ENCODE data around the gene PTPRN2. TPM values are rescaled to one million over a fixed set of nuclear protein-coding genes. Genes with fewer than 3 reads are reported as not detected.

Gene PTPRN2
- total and polyA plus RNA-seq, 2 donors (not counting 1 experiment from before 2014, with no cell fraction given) = 0.54 to 1.2 TPM

DNA sequence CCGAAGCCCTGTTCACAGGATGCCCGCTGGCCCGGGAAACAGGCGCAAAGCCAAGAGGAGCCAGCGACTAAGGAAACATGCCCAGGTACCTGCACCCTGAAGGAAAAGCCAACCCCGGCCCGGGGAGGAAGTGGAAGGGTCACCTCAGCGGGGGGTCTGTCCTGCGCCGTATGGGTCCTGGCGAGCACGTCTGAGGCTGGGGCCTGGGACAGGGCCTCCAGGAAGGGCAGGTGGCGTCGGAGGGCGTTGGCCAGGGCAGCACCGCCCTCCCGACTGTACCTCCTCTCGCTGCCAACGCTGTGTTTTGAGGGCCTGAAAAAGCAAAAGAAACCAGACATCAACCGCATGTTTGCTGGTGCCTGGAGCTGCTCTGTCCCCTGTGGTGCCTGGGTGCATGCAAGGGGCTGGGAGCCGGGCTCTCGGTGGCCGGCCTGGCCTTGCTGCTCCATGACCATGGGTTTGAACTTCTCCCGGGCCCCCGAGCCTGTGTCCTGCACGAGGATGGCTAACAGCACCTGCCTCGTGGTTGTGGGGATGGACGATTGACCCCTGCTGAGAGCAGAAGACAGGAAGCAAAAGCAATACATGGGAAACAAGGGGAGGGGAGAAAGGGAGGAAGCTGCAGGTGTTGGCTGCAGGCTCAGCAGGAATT, 395.3 kb downstream of the PTPRN2 start:
- no peak overlapping the region for H3K4me2 ChIP-seq (ENCODE audit: extremely low read depth, insufficient read depth, low read length)
- H3K79me2 ChIP-seq (ENCODE audit: control insufficient read depth, insufficient read depth, low read length) = no peaks in the 10 kb centered on the region
- no peak overlapping the region for H2AFZ ChIP-seq (ENCODE audit: low read length)
- no peaks in the 10 kb centered on the region for H4K20me1 ChIP-seq (ENCODE audit: control insufficient read depth, extremely low read depth, insufficient read depth, low read length)
- no peaks in the 10 kb centered on the region for H3K27me3 ChIP-seq (ENCODE audit: control insufficient read depth, insufficient read depth, low read length)
- no peak overlapping the region for H3K27ac ChIP-seq (ENCODE audit: insufficient read depth, low read length)
- H3K9me3 ChIP-seq (ENCODE audit: control insufficient read depth, insufficient read depth, low read depth, low read length) = no peaks in the 10 kb centered on the region
- no peak for DNase-seq (ENCODE audit: low read depth in 2 of 2)
- no peak for TF ChIP-seq CTCF (conservative IDR thresholded peaks at IDR 0.05 in 1 of 2, IDR thresholded peaks at IDR 0.05 in 1 of 2; ENCODE audit: low read depth in 1 of 2, low read length in 2 of 2)
- no peak for TF ChIP-seq EZH2 (IDR thresholded peaks at IDR 0.05; ENCODE audit: low read length, missing control alignments)
- no peak overlapping the region for H3K9ac ChIP-seq (ENCODE audit: insufficient read depth, low read length)
- H3K4me1 ChIP-seq (ENCODE audit: control insufficient read depth, extremely low read depth, insufficient read depth, low read length) = no peaks in the 10 kb centered on the region
- no peak overlapping the region for H3K4me3 ChIP-seq (replicated peaks in 1 of 4; ENCODE audit: control extremely low read depth in 1 of 4, insufficient read depth in 1 of 4, low read depth in 3 of 4, low read length in 4 of 4)
- no peaks in the 10 kb centered on the region for H3K36me3 ChIP-seq (ENCODE audit: control insufficient read depth, insufficient read depth, low read length)

DNA sequence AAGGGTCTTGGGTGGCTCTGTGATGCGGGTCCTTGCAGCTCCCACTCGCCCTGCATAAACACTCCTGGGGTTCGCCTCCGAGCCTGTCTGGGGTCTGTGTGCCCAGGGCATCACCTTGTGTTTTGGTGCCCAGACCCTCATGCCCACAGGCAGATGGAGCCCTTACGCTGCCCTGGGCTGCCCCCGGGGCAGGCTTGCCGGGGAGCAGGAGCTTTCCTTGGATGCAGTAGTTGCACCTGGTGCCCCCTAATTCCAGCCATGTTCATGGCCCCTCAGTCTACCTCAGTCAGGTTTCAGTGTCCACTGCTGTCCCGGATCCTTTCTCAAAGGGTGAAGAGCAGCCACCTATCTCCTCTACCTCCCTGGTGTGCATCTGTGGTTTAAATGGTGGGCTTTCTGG, 396.0 kb downstream of the PTPRN2 start:
- Histone ChIP-seq H3K4me2 (ENCODE audit: extremely low read depth, insufficient read depth, low read length) (no peak overlapping the region), H2AFZ (ENCODE audit: low read length) (no peak overlapping the region), H3K9ac (ENCODE audit: insufficient read depth, low read length) (no peak overlapping the region), H3K79me2 (ENCODE audit: control insufficient read depth, insufficient read depth, low read length) (no peaks in the 10 kb centered on the region), H3K27me3 (ENCODE audit: control insufficient read depth, insufficient read depth, low read length) (no peaks in the 10 kb centered on the region), H3K36me3 (ENCODE audit: control insufficient read depth, insufficient read depth, low read length) (no peaks in the 10 kb centered on the region), H4K20me1 (ENCODE audit: control insufficient read depth, extremely low read depth, insufficient read depth, low read length) (no peaks in the 10 kb centered on the region), H3K4me1 (ENCODE audit: control insufficient read depth, extremely low read depth, insufficient read depth, low read length) (no peaks in the 10 kb centered on the region), H3K4me3 (replicated peaks in 1 of 4; ENCODE audit: control extremely low read depth in 1 of 4, insufficient read depth in 1 of 4, low read depth in 3 of 4, low read length in 4 of 4) (no peak overlapping the region), H3K9me3 (ENCODE audit: control insufficient read depth, insufficient read depth, low read depth, low read length) (no peaks in the 10 kb centered on the region), H3K27ac (ENCODE audit: insufficient read depth, low read length) (no peak overlapping the region)
- DNase-seq (ENCODE audit: low read depth in 2 of 2) = no peak
- TF ChIP-seq EZH2 (IDR thresholded peaks at IDR 0.05; ENCODE audit: low read length, missing control alignments) (no peak), CTCF (conservative IDR thresholded peaks at IDR 0.05 in 1 of 2, IDR thresholded peaks at IDR 0.05 in 1 of 2; ENCODE audit: low read depth in 1 of 2, low read length in 2 of 2) (no peak)

DNA sequence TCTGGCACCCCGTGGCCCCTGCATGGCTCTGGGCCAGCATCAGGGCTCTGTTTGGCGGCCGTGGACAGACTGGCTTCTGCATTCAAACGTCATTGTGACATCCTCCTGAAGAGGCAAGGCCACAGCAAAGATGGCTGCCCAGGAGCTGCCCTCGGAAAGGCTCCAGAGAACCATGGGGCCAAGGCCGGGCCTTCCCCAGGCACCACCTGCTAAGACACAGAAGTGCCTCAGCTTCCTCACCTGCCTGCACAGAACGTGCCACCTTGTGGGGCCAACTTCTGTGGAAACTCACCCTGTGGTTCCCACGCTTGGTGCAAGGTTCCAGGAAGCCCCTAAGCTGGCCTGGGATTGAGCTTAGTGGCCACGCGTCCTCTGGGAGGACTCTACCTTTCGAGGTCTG, 396.9 kb downstream of the PTPRN2 start:
- no peak for DNase-seq (ENCODE audit: low read depth in 2 of 2)
- no peaks in the 10 kb centered on the region for H3K27me3 ChIP-seq (ENCODE audit: control insufficient read depth, insufficient read depth, low read length)
- H4K20me1 ChIP-seq (ENCODE audit: control insufficient read depth, extremely low read depth, insufficient read depth, low read length) = no peaks in the 10 kb centered on the region
- H3K79me2 ChIP-seq (ENCODE audit: control insufficient read depth, insufficient read depth, low read length) = no peaks in the 10 kb centered on the region
- H3K27ac ChIP-seq (ENCODE audit: insufficient read depth, low read length) = no peak overlapping the region
- H3K4me1 ChIP-seq (ENCODE audit: control insufficient read depth, extremely low read depth, insufficient read depth, low read length) = no peaks in the 10 kb centered on the region
- TF ChIP-seq CTCF (conservative IDR thresholded peaks at IDR 0.05 in 1 of 2, IDR thresholded peaks at IDR 0.05 in 1 of 2; ENCODE audit: low read depth in 1 of 2, low read length in 2 of 2) (no peak), EZH2 (IDR thresholded peaks at IDR 0.05; ENCODE audit: low read length, missing control alignments) (no peak)
- H3K9me3 ChIP-seq (ENCODE audit: control insufficient read depth, insufficient read depth, low read depth, low read length) = no peaks in the 10 kb centered on the region
- H3K4me3 ChIP-seq (replicated peaks in 1 of 4; ENCODE audit: control extremely low read depth in 1 of 4, insufficient read depth in 1 of 4, low read depth in 3 of 4, low read length in 4 of 4) = no peak overlapping the region
- H3K36me3 ChIP-seq (ENCODE audit: control insufficient read depth, insufficient read depth, low read length) = no peaks in the 10 kb centered on the region
- H2AFZ ChIP-seq (ENCODE audit: low read length) = no peak overlapping the region
- no peak overlapping the region for H3K4me2 ChIP-seq (ENCODE audit: extremely low read depth, insufficient read depth, low read length)
- no peak overlapping the region for H3K9ac ChIP-seq (ENCODE audit: insufficient read depth, low read length)

Measured in fibroblast of lung (primary cell).